Mucosa of descending colon (tissue), 3 donors: ENCODE data around the gene COL4A6. TPM values are rescaled to one million over a fixed set of nuclear protein-coding genes. Genes with fewer than 3 reads are reported as not detected.

Source experiments
- ATAC-seq: fragments of 200-7000 bp; cut with Tn5 transposase; one replicate; pipeline ENCODE4 v1.9.1; 2020; ENCODE audit warnings: mild to moderate bottlenecking, moderate library complexity
- DNase-seq, 3 donors: peaks; one replicate each; pipeline ENCODE4 v3.0.0-alpha.2; 2020
- H3K36me3 ChIP-seq: fragments of 200-600 bp; one replicate; pipeline ENCODE4 v1.8.0; 2021; ENCODE audit warnings: low read depth, mild to moderate bottlenecking
- H3K4me1 ChIP-seq: fragments of 200-600 bp; one replicate; pipeline ENCODE4 v1.8.0; 2021; ENCODE audit warnings: low read depth, mild to moderate bottlenecking
- H3K4me3 ChIP-seq: fragments of 200-600 bp; one replicate; pipeline ENCODE4 v1.8.0; 2021; ENCODE audit warnings: mild to moderate bottlenecking
- H3K9me3 ChIP-seq: fragments of 200-600 bp; one replicate; pipeline ENCODE4 v1.8.0; 2021; ENCODE audit warnings: mild to moderate bottlenecking
- CTCF ChIP-seq: fragments of 200-600 bp; IDR thresholded peaks from one replicate; pipeline ENCODE4 v1.8.0; 2022; ENCODE audit warnings: antibody characterized with exemption, mild to moderate bottlenecking
- intact Hi-C, 2 donors: fragments of 100-400 bp; cut with DNase I in 1 of 2; cut with micrococcal nuclease in 1 of 2; formaldehyde crosslinking; loops; one replicate each; pipeline versions ENCODE4 v1.11.0 to v1.11.1; 2022; cut with DNase I, micrococcal nuclease
- total RNA-seq, 3 donors: library from RNA; stranded (reverse); fragmentation: NEBNext Ultra II Directional in 2 of 3; extraction: Animal tissue kit (Norgen Biotek cat#: 25700) in 2 of 3; gene quantifications; one replicate each; pipeline versions ENCODE4 v1.2.1 to v1.2.4, GENCODE V29; 2021 to 2023
- donor health status: DM: no; HTN: no; CAD: no; lungs with moderate emphysema.
- donor health status: DM: no; HTN: no; CAD: no.
- donor health status: DM: no; HTN: yes; CAD: no.

COL4A6 gene
- total RNA-seq, 3 donors from 2014 or later: 0.35 to 0.81 (median 0.77) TPM

GRCh38 chrX:108359806-108360602, 78.2 kb downstream of the COL4A6 start:
- no peaks in the 10 kb centered on the region for H3K9me3 ChIP-seq
- H3K4me3 ChIP-seq: no peak overlapping the region
- DNase-seq: no peak
- intact Hi-C loops: no loop called here
- ATAC-seq: no peak
- no peaks in the 10 kb centered on the region for H3K4me1 ChIP-seq
- no peak for TF ChIP-seq CTCF
- H3K36me3 ChIP-seq: no peaks in the 10 kb centered on the region

GRCh38 chrX:108353452-108353851, 84.8 kb downstream of the COL4A6 start:
- Histone ChIP-seq H3K9me3 (no peaks in the 10 kb centered on the region), H3K4me1 (no peaks in the 10 kb centered on the region), H3K4me3 (no peak overlapping the region), H3K36me3 (no peaks in the 10 kb centered on the region)
- DNase-seq (no peak), ATAC-seq (no peak)
- intact Hi-C loops: no loop called here
- TF ChIP-seq CTCF: no peak

GRCh38 chrX:108349210-108349609, 89.0 kb downstream of the COL4A6 start:
- Histone ChIP-seq H3K9me3 (no peaks in the 10 kb centered on the region), H3K36me3 (no peaks in the 10 kb centered on the region), H3K4me3 (no peak overlapping the region), H3K4me1 (no peaks in the 10 kb centered on the region)
- DNase-seq: no peak
- TF ChIP-seq CTCF: no peak
- intact Hi-C loops: no loop called here
- no peak for ATAC-seq

- H3K36me3 ChIP-seq: no peaks in the 10 kb centered on the region
- ATAC-seq (no peak), DNase-seq (no peak)
- H3K4me3 ChIP-seq: no peak overlapping the region
- H3K9me3 ChIP-seq: no peaks in the 10 kb centered on the region
- TF ChIP-seq CTCF: no peak
- intact Hi-C loops: no loop called here
- no peaks in the 10 kb centered on the region for H3K4me1 ChIP-seq
These were observed 89.7 kb downstream of the COL4A6 start for GRCh38 chrX:108348525-108348924.

GRCh38 chrX:108347800-108348199, 90.4 kb downstream of the COL4A6 start:
- no peaks in the 10 kb centered on the region for H3K36me3 ChIP-seq
- H3K4me3 ChIP-seq: no peak overlapping the region
- intact Hi-C loops: no loop called here
- no peak for TF ChIP-seq CTCF
- no peaks in the 10 kb centered on the region for H3K4me1 ChIP-seq
- DNase-seq: no peak
- H3K9me3 ChIP-seq: no peaks in the 10 kb centered on the region
- no peak for ATAC-seq

- no peaks in the 10 kb centered on the region for H3K4me1 ChIP-seq
- intact Hi-C loops: no loop called here
- ATAC-seq (no peak), DNase-seq (no peak)
- no peaks in the 10 kb centered on the region for H3K9me3 ChIP-seq
- H3K4me3 ChIP-seq: no peak overlapping the region
- no peaks in the 10 kb centered on the region for H3K36me3 ChIP-seq
- no peak for TF ChIP-seq CTCF
These were observed 94.0 kb downstream of the COL4A6 start for GRCh38 chrX:108344216-108344615.
